ENCODE results near the gene ALG1.
A peak's percentile ranks its signal among the peaks of the same experiment; 100 is the strongest.

DNA sequence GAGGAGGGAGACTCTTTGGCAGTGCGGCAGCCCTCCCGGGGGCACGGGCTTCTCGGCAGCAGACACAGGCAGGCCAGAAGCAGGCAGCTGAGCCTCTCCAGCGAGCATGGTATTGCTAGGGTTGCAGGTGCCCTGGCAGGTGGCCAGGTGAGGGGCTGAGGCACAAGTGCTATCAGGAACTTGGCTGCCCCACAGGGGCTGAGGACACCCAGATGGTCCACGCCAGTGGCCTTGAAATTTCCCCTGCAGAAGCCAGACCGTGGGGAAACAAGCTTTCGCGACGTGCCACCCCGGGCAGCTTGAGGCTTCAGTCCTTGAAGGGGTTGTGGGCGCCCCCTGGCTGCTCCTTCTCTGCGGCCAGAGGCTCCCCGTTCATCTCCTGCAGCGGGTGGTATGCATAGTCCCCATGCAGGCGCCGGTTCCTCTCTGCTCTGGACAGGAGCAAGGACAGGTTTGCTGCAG is 46.4 kb upstream of the ALG1 start:
- TF ChIP-seq, protein P1, sequence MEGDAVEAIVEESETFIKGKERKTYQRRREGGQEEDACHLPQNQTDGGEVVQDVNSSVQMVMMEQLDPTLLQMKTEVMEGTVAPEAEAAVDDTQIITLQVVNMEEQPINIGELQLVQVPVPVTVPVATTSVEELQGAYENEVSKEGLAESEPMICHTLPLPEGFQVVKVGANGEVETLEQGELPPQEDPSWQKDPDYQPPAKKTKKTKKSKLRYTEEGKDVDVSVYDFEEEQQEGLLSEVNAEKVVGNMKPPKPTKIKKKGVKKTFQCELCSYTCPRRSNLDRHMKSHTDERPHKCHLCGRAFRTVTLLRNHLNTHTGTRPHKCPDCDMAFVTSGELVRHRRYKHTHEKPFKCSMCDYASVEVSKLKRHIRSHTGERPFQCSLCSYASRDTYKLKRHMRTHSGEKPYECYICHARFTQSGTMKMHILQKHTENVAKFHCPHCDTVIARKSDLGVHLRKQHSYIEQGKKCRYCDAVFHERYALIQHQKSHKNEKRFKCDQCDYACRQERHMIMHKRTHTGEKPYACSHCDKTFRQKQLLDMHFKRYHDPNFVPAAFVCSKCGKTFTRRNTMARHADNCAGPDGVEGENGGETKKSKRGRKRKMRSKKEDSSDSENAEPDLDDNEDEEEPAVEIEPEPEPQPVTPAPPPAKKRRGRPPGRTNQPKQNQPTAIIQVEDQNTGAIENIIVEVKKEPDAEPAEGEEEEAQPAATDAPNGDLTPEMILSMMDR (IDR thresholded peaks at IDR 0.05; ENCODE audit: poor library complexity) = peak; percentile 13
- TF ChIP-seq EZH2 (IDR thresholded peaks at IDR 0.05; ENCODE audit: borderline replicate concordance) = no peak
